Suprapubic skin (tissue), 4 donors: Measurements from ENCODE around the gene PRKACB. TPM values are rescaled to one million over a fixed set of nuclear protein-coding genes. Genes with fewer than 3 reads are reported as not detected.
A peak's percentile ranks its signal among the peaks of the same experiment; 100 is the strongest.

Experiments
- DNase-seq, 2 donors: peaks; one replicate each; pipeline ENCODE4 v3.0.0-alpha.2; 2019; ENCODE audit warnings: low spot score in 2 of 2
- H3K27ac ChIP-seq: fragments of 200-600 bp; sonication (generic); one replicate; pipeline ENCODE4 v1.5.1; 2019
- H3K27me3 ChIP-seq: fragments of 200-600 bp; sonication (generic); one replicate; pipeline ENCODE4 v1.5.1; 2019
- H3K36me3 ChIP-seq: fragments of 200-600 bp; sonication (generic); one replicate; pipeline ENCODE4 v1.5.1; 2019
- H3K4me1 ChIP-seq: fragments of 200-600 bp; sonication (generic); one replicate; pipeline ENCODE4 v1.5.1; 2019
- H3K4me3 ChIP-seq: fragments of 200-600 bp; sonication (generic); one replicate; pipeline ENCODE4 v1.5.1; 2019; ENCODE audit warnings: mild to moderate bottlenecking
- H3K9me3 ChIP-seq: fragments of 200-600 bp; sonication (generic); one replicate; pipeline ENCODE4 v1.5.1; 2019
- EP300 ChIP-seq: sonication (generic); formaldehyde crosslinking; IDR thresholded peaks from one replicate; pipeline ENCODE4 v1.6.1; 2017; ENCODE audit warnings: antibody characterized with exemption
- POLR2A ChIP-seq, 2 donors: fragments of 450-650 bp; IDR thresholded peaks; one replicate each; pipeline ENCODE4 v1.6.1; 2017; ENCODE audit warnings: antibody characterized with exemption in 2 of 2, mild to moderate bottlenecking in 2 of 2, moderate library complexity in 2 of 2
- POLR2AphosphoS5 ChIP-seq, 3 donors: sonication (generic); formaldehyde crosslinking; IDR thresholded peaks; one replicate each; pipeline ENCODE4 v1.6.1; 2017; ENCODE audit warnings: antibody characterized with exemption in 3 of 3
- WGBS: methylation state at CpG from one replicate; pipeline ENCODE4 v1.1.5; 2018; 5-methylcytosine and 5-hydroxymethylcytosine counted together
- total RNA-seq, 4 donors: library from RNA; depleted of rRNA; stranded (reverse); fragments of >200 nt; gene quantifications; one replicate each; pipeline ENCODE4 v1.1.0, GENCODE V29; 2016
- TF ChIP-seq, protein P1 (sequence below), 2 donors: fragments of 200-600 bp in 1 of 2; fragments of 450-650 bp in 1 of 2; sonication (generic) in 1 of 2; IDR thresholded peaks; one replicate each; pipeline ENCODE4 v1.5.1; 2016 to 2019; ENCODE audit warnings: antibody characterized with exemption in 2 of 2, mild to moderate bottlenecking in 1 of 2, moderate library complexity in 1 of 2

Gene PRKACB
- total RNA-seq, 4 donors from 2014 or later: 6.6 to 12.2 (median 9.1) TPM

- Histone ChIP-seq H3K36me3 (no peaks in the 10 kb centered on the region), H3K4me3 (no peak overlapping the region), H3K4me1 (peaks cover 7% of the 10 kb centered on the region), H3K27me3 (no peaks in the 10 kb centered on the region), H3K9me3 (no peaks in the 10 kb centered on the region), H3K27ac (no peak overlapping the region)
- 55% methylated on average over 2 of the region's 2 CpGs for WGBS
- no peak for DNase-seq
- no peak for TF ChIP-seq POLR2A (IDR thresholded peaks at IDR 0.05)
- no peak for TF ChIP-seq EP300
- TF ChIP-seq POLR2AphosphoS5 (IDR thresholded peaks at IDR 0.05): no peak
- TF ChIP-seq, protein P1, sequence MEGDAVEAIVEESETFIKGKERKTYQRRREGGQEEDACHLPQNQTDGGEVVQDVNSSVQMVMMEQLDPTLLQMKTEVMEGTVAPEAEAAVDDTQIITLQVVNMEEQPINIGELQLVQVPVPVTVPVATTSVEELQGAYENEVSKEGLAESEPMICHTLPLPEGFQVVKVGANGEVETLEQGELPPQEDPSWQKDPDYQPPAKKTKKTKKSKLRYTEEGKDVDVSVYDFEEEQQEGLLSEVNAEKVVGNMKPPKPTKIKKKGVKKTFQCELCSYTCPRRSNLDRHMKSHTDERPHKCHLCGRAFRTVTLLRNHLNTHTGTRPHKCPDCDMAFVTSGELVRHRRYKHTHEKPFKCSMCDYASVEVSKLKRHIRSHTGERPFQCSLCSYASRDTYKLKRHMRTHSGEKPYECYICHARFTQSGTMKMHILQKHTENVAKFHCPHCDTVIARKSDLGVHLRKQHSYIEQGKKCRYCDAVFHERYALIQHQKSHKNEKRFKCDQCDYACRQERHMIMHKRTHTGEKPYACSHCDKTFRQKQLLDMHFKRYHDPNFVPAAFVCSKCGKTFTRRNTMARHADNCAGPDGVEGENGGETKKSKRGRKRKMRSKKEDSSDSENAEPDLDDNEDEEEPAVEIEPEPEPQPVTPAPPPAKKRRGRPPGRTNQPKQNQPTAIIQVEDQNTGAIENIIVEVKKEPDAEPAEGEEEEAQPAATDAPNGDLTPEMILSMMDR (IDR thresholded peaks at IDR 0.05): no peak
Measured at GRCh38 chr1:84156210-84156621, 12.1 kb downstream of the PRKACB start.

GRCh38 chr1:84159533-84160240, 15.6 kb downstream of the PRKACB start:
- Histone ChIP-seq H3K9me3 (no peaks in the 10 kb centered on the region), H3K27ac (no peak overlapping the region), H3K4me1 (peaks cover 7% of the 10 kb centered on the region), H3K36me3 (no peaks in the 10 kb centered on the region), H3K27me3 (no peaks in the 10 kb centered on the region), H3K4me3 (no peak overlapping the region)
- DNase-seq: no peak
- WGBS: 86% methylated on average over 5 of the region's 5 CpGs
- no peak for TF ChIP-seq POLR2A (IDR thresholded peaks at IDR 0.05)
- TF ChIP-seq EP300: no peak
- no peak for TF ChIP-seq POLR2AphosphoS5 (IDR thresholded peaks at IDR 0.05)
- TF ChIP-seq, protein P1 (IDR thresholded peaks at IDR 0.05): no peak

DNA sequence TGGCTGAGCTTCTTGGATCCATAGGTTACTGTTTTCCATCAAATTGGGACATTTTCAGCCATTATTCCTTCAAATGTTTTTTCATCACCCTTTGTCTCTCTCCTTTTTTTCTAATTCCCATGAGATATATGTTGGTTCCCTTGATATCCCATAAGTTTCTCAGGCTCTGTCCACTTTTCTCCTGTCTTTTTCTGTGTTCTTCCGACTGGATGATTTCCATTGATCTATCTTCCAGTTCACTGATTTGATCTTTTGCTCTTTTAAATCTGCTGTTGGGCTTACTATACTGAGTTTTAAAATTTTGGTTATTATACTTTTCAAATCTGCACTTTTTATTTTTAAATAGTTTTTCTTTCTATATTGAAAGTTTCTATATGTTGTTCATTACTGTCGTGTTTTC, 18.2 kb downstream of the PRKACB start:
- no peak overlapping the region for H3K27ac ChIP-seq

DNA sequence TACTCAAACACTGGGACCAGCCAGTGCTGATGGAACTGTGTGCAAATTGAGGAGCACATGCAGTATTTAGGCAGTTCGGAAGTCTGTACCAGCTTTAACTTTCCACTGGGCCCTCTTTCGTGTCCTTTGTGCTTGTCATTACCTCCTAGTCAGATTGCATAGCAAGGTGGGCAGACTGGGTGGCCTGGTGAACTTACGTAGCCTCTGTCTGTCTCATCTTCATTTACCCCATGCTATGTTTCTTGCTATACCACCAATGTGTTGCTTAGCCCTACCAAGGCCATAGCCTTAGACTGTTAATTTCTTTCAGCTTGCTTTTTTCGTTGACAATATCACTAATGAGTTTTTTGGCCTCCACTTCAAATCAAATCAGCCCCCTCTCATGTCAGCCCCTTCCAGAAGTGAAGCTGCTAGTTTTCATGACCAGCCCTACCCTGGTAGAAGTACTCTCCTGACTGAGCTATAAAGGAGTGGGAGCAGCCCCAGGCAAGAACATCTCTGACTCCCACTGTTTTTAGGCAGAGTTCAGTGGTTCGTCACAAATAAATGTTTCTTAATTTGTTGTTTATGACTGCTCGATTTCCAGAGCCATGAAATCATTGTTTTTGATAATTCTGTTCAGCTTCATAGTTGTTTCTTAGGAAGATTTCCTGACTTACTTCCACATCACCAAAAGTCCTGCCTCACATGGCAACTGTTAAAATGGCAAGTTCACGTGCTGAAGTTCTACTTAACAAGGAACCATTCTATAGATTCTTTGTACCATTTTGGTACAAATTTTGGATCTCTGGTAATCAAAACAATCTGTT, 19.3 kb downstream of the PRKACB start:
- TF ChIP-seq POLR2AphosphoS5 (IDR thresholded peaks at IDR 0.05): no peak
- no peak for TF ChIP-seq EP300
- no peak for TF ChIP-seq POLR2A (IDR thresholded peaks at IDR 0.05)
- TF ChIP-seq, protein P1 (IDR thresholded peaks at IDR 0.05): no peak
- Histone ChIP-seq H3K36me3 (no peaks in the 10 kb centered on the region), H3K9me3 (no peaks in the 10 kb centered on the region), H3K4me1 (no peaks in the 10 kb centered on the region), H3K27ac (no peak overlapping the region), H3K27me3 (no peaks in the 10 kb centered on the region), H3K4me3 (no peak overlapping the region)
- DNase-seq: no peak
- 84% methylated on average over 7 of the region's 7 CpGs for WGBS

More for the DNA sequence above, 18.2 kb downstream of the PRKACB start:
- Histone ChIP-seq H3K27me3 (no peaks in the 10 kb centered on the region), H3K36me3 (no peaks in the 10 kb centered on the region), H3K4me1 (no peaks in the 10 kb centered on the region), H3K4me3 (no peak overlapping the region), H3K9me3 (no peaks in the 10 kb centered on the region)
- DNase-seq: no peak
- 98% methylated on average over 2 of the region's 2 CpGs for WGBS
- no peak for TF ChIP-seq POLR2A (IDR thresholded peaks at IDR 0.05)
- TF ChIP-seq POLR2AphosphoS5 (IDR thresholded peaks at IDR 0.05): no peak
- TF ChIP-seq EP300: no peak
- TF ChIP-seq, protein P1 (IDR thresholded peaks at IDR 0.05): no peak

- Histone ChIP-seq H3K4me1 (no peaks in the 10 kb centered on the region), H3K27ac (no peak overlapping the region), H3K9me3 (no peaks in the 10 kb centered on the region), H3K27me3 (no peaks in the 10 kb centered on the region), H3K4me3 (peak overlapping the region; percentile 14), H3K36me3 (no peaks in the 10 kb centered on the region)
- 73% methylated on average over 5 of the region's 5 CpGs for WGBS
- no peak for DNase-seq
- TF ChIP-seq EP300 (no peak), POLR2A (IDR thresholded peaks at IDR 0.05) (no peak), POLR2AphosphoS5 (IDR thresholded peaks at IDR 0.05) (no peak)
- TF ChIP-seq, protein P1 (IDR thresholded peaks at IDR 0.05): no peak
Measured at GRCh38 chr1:84164161-84164560, 20.1 kb downstream of the PRKACB start.
